Caco-2 (cell line): Measurements from ENCODE around the gene TMA7B. TPM values are rescaled to one million over a fixed set of nuclear protein-coding genes. Genes with fewer than 3 reads are reported as not detected.

Source experiments
- Bru-seq: library from RNA; stranded (reverse); fragments of 400-500 nt; gene quantifications from one replicate; lab custom pipeline; 2021; lab: Mats Ljungman, UMichigan
- BruChase-seq, 2 experiments: library from RNA; stranded (reverse); fragments of 400-500 nt; gene quantifications; one replicate each; lab custom pipeline; 2021; lab: Mats Ljungman, UMichigan
- BruUV-seq: library from RNA; stranded (reverse); fragments of 400-500 nt; replicated peaks from 2 replicates; lab custom pipeline; 2021; lab: Mats Ljungman, UMichigan
- CTCF ChIA-PET: fragments of 300-600 bp; sonication (Branson Sonifier 250); formaldehyde crosslinking; loops from one replicate; lab custom pipeline; 2022; ENCODE audit warnings: antibody characterized with exemption; lab: Charles Lee
- POLR2A ChIA-PET: fragments of 300-600 bp; sonication (Branson Sonifier 250); formaldehyde crosslinking; loops from one replicate; lab custom pipeline; 2022; ENCODE audit warnings: antibody characterized with exemption; lab: Charles Lee
- DNase-seq, 2 experiments: peaks; one replicate each; pipeline versions ENCODE4 v3.0.0 to v3.0.0-alpha.2; 2020 to 2022
- H3K27me3 ChIP-seq: replicated peaks from 2 replicates; pipeline ENCODE4 v1.6.0; 2011; ENCODE audit warnings: low read length; ENCODE audit not compliant: control insufficient read depth, insufficient read depth
- H3K36me3 ChIP-seq: 2 replicates; pipeline ENCODE4 v1.5.1; 2011; ENCODE audit warnings: low read length; ENCODE audit not compliant: control insufficient read depth, insufficient read depth
- H3K4me1 ChIP-seq: fragments of 250-450 bp; sonication (Bioruptor Pico); 2 replicates; pipeline ENCODE4 v1.5.1; 2020; ENCODE audit warnings: mild to moderate bottlenecking
- H3K4me3 ChIP-seq: 2 replicates; pipeline ENCODE4 v1.5.1; 2011; ENCODE audit warnings: low read depth, mild to moderate bottlenecking, control low read depth, low read length
- H3K9me3 ChIP-seq: fragments of 250-450 bp; sonication (Bioruptor Pico); 2 replicates; pipeline ENCODE4 v1.5.1; 2020; ENCODE audit warnings: mild to moderate bottlenecking, moderate library complexity
- H3K27ac Mint-ChIP-seq: one replicate; pipeline ENCODE4 v1.8.0; 2022; ENCODE audit warnings: mixed read lengths; ENCODE audit not compliant: unreplicated experiment
- H3K27me3 Mint-ChIP-seq: one replicate; pipeline ENCODE4 v1.8.0; 2022; ENCODE audit warnings: mixed read lengths; ENCODE audit not compliant: insufficient read depth, unreplicated experiment
- H3K36me3 Mint-ChIP-seq: one replicate; pipeline ENCODE4 v1.8.0; 2022; ENCODE audit warnings: mild to moderate bottlenecking, mixed read lengths; ENCODE audit not compliant: insufficient read depth, unreplicated experiment
- H3K4me1 Mint-ChIP-seq: one replicate; pipeline ENCODE4 v1.8.0; 2022; ENCODE audit warnings: low read depth, mixed read lengths; ENCODE audit not compliant: unreplicated experiment
- H3K4me3 Mint-ChIP-seq: one replicate; pipeline ENCODE4 v1.8.0; 2022; ENCODE audit warnings: mild to moderate bottlenecking, moderate library complexity, mixed read lengths; ENCODE audit not compliant: unreplicated experiment
- H3K9me3 Mint-ChIP-seq: one replicate; pipeline ENCODE4 v1.8.0; 2022; ENCODE audit warnings: mixed read lengths; ENCODE audit not compliant: unreplicated experiment
- CTCF ChIP-seq, 2 experiments: fragments of 200-600 bp in 1 of 2; IDR thresholded peaks; 1 replicate in 1 of 2; 2 replicates in 1 of 2; pipeline versions ENCODE4 v1.5.1 to v1.8.0; 2011 to 2022; ENCODE audit warnings: antibody characterized with exemption in 1 of 2, control low read depth in 1 of 2, inconsistent platforms in 1 of 2, low read depth in 1 of 2, low read length in 1 of 2, mild to moderate bottlenecking in 1 of 2, moderate library complexity in 1 of 2; ENCODE audit not compliant: insufficient read depth in 1 of 2, severe bottlenecking in 1 of 2, unreplicated experiment in 1 of 2
- intact Hi-C: fragments of 100-400 bp; cut with micrococcal nuclease; formaldehyde crosslinking; loops from one replicate; pipeline ENCODE4 v1.10.0; 2022; ENCODE audit not compliant: unreplicated experiment
- long read RNA-seq: library from polyadenylated mRNA; stranded (forward); transcript quantifications from one replicate; pipeline ENCODE4 v2.0.0, GENCODE V29; 2022
- total RNA-seq: library from RNA; stranded (reverse); gene quantifications from 2 replicates; pipeline ENCODE4 v1.2.3, GENCODE V29; 2022

The TMA7B gene
- total RNA-seq (not detected in 2 replicates), Bru-seq, nascent RNA (not detected), BruChase-seq, experiment 1, labeled RNA remaining after a 2-hour chase (not detected), BruChase-seq, experiment 2, labeled RNA remaining after a 6-hour chase (not detected)
- long read RNA-seq = 0 reads

GRCh38 chr22:39959640-39960447 is at the start of gene TMA7B:
Gene TMA7B, plus strand, starts transcription at chr22:39960397. Its CDS starts 3,978 bp downstream, at chr22:39964375.
- H3K4me3 ChIP-seq = no peak within 1 kb of the TSS
- no peaks in the 10 kb centered on the region for H3K36me3 ChIP-seq
- no peaks in the 10 kb centered on the region for H3K9me3 Mint-ChIP-seq
- H3K4me1 ChIP-seq = no peaks in the 10 kb centered on the region
- CTCF ChIA-PET = no interaction called here
- TF ChIP-seq CTCF (IDR thresholded peaks at IDR 0.05; ENCODE audit: insufficient read depth in 1 of 2, low read depth in 1 of 2, low read length in 1 of 2, severe bottlenecking in 1 of 2, unreplicated experiment in 1 of 2) = no peak
- POLR2A ChIA-PET = no interaction called here
- no peaks in the 10 kb centered on the region for H3K4me1 Mint-ChIP-seq
- no peaks in the 10 kb centered on the region; the same call in 1 of the 2 replicates for H3K27me3 ChIP-seq
- no peak within 1 kb of the TSS for H3K27ac Mint-ChIP-seq
- intact Hi-C loops = no loop called here
- H3K27me3 Mint-ChIP-seq = no peaks in the 10 kb centered on the region
- BruUV-seq = no TSS peak
- no peak for DNase-seq
- H3K9me3 ChIP-seq = no peaks in the 10 kb centered on the region
- no peaks in the 10 kb centered on the region for H3K36me3 Mint-ChIP-seq
- no peak within 1 kb of the TSS for H3K4me3 Mint-ChIP-seq

GRCh38 chr22:39910876-39911613 is 49.2 kb upstream of the TMA7B start:
- H3K9me3 ChIP-seq = no peaks in the 10 kb centered on the region
- CTCF ChIA-PET = no interaction called here
- no peaks in the 10 kb centered on the region for H3K27me3 ChIP-seq
- Mint-ChIP-seq H3K4me1 (no peaks in the 10 kb centered on the region), H3K9me3 (no peaks in the 10 kb centered on the region), H3K27ac (no peak overlapping the region), H3K4me3 (no peak overlapping the region), H3K36me3 (no peaks in the 10 kb centered on the region), H3K27me3 (peaks cover 16% of the 10 kb centered on the region)
- no peaks in the 10 kb centered on the region for H3K36me3 ChIP-seq
- POLR2A ChIA-PET = no interaction called here
- TF ChIP-seq CTCF (IDR thresholded peaks at IDR 0.05; ENCODE audit: insufficient read depth in 1 of 2, low read depth in 1 of 2, low read length in 1 of 2, severe bottlenecking in 1 of 2, unreplicated experiment in 1 of 2) = no peak
- intact Hi-C loops = no loop called here
- no TSS peak for BruUV-seq
- no peak overlapping the region for H3K4me3 ChIP-seq
- DNase-seq = no peak
- H3K4me1 ChIP-seq = no peaks in the 10 kb centered on the region

- intact Hi-C loops = no loop called here
- no peak for TF ChIP-seq CTCF (IDR thresholded peaks at IDR 0.05; ENCODE audit: insufficient read depth in 1 of 2, low read depth in 1 of 2, low read length in 1 of 2, severe bottlenecking in 1 of 2, unreplicated experiment in 1 of 2)
- POLR2A ChIA-PET = no interaction called here
- Histone ChIP-seq H3K4me3 (no peak overlapping the region), H3K36me3 (no peaks in the 10 kb centered on the region), H3K9me3 (no peaks in the 10 kb centered on the region), H3K4me1 (no peaks in the 10 kb centered on the region), H3K27me3 (no peaks in the 10 kb centered on the region; the same call in 1 of the 2 replicates)
- no TSS peak for BruUV-seq
- Mint-ChIP-seq H3K9me3 (no peaks in the 10 kb centered on the region), H3K4me3 (no peak overlapping the region), H3K27ac (no peak overlapping the region), H3K36me3 (no peaks in the 10 kb centered on the region), H3K4me1 (no peaks in the 10 kb centered on the region), H3K27me3 (peaks cover 21% of the 10 kb centered on the region)
- CTCF ChIA-PET = no interaction called here
- DNase-seq = no peak
Measured at GRCh38 chr22:39913321-39913720, 46.9 kb upstream of the TMA7B start.
